Measurements from ENCODE around the gene UGT1A8. TPM values are rescaled to one million over a fixed set of nuclear protein-coding genes. Genes with fewer than 3 reads are reported as not detected.
"Not testable (repeated sequence)": the region's sequence is repeated elsewhere in the genome, so short reads cannot be mapped to it uniquely, and the experiment has no call there.

The UGT1A8 gene
- total RNA-seq, 2 experiments from 2014 or later: not detected

- H3K4me3 Mint-ChIP-seq: no peak overlapping the region
- no peak overlapping the region for H3K27ac Mint-ChIP-seq
- no peaks in the 10 kb centered on the region for H3K9me3 Mint-ChIP-seq
- POLR2A ChIA-PET: no interaction called here
- no peak for ATAC-seq (ENCODE audit: low read depth)
- H3K36me3 Mint-ChIP-seq: no peaks in the 10 kb centered on the region
- peaks cover 31% of the 10 kb centered on the region for H3K27me3 Mint-ChIP-seq
- peaks cover 4% of the 10 kb centered on the region for H3K4me1 Mint-ChIP-seq
- DNase-seq: no peak
Observed at GRCh38 chr2:233654501-233654900, 37.1 kb downstream of the UGT1A8 start.

GRCh38 chr2:233655043-233655442 lies 37.6 kb downstream of the UGT1A8 start:
- Mint-ChIP-seq H3K4me3 (no peak overlapping the region), H3K36me3 (no peaks in the 10 kb centered on the region), H3K27me3 (peaks cover 36% of the 10 kb centered on the region), H3K4me1 (peaks cover 4% of the 10 kb centered on the region), H3K27ac (no peak overlapping the region), H3K9me3 (no peaks in the 10 kb centered on the region)
- POLR2A ChIA-PET: no interaction called here
- DNase-seq (no peak), ATAC-seq (ENCODE audit: low read depth) (no peak)

DNA sequence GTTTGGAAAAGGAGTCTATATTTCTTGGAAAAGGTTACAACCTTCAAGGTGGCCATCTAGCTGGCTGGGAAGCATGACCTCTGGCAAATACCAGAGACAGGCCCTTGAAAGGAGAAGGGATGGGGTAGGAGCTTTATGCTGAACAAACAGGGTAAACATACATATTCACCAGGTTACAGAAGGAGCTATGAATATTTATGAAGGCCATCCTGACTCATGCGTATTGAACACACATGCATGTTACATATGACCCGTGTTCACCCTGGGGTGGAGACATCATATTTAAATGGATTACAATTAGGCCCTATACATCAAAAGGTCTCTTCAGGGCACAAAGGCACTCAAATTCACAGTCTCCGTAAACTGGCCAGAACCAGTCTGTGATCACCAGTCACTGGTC lies 38.5 kb downstream of the UGT1A8 start:
- H3K9me3 Mint-ChIP-seq; H3K4me1 Mint-ChIP-seq; H3K4me3 Mint-ChIP-seq; H3K36me3 Mint-ChIP-seq; DNase-seq; ATAC-seq (ENCODE audit: low read depth); H3K27ac Mint-ChIP-seq; POLR2A ChIA-PET: not testable (repeated sequence)
- peaks cover 42% of the 10 kb centered on the region for H3K27me3 Mint-ChIP-seq

DNA sequence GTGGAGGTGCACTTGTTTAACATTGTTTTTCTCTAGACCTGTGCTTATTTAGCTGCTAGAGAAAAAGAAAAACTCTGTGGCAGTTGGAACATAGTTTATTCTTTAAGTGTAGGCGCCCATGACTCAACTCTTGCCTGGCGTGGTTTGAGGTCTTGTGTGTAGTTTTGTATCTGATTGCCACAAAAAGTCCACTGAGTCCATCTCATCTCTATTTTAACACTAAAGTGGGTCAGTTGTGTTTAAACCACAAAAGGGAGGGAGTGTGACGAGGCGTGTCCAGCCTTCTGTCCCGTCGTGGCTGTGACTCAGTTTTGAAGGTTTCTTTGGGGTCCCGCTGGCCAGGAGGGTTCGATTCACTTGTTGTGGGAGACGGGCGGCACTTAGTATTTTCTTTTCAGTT lies 39.0 kb downstream of the UGT1A8 start:
- Mint-ChIP-seq H3K4me3 (no peak overlapping the region), H3K36me3 (no peaks in the 10 kb centered on the region), H3K27ac (no peak overlapping the region), H3K4me1 (peaks cover 4% of the 10 kb centered on the region), H3K27me3 (peaks cover 41% of the 10 kb centered on the region), H3K9me3 (no peaks in the 10 kb centered on the region)
- POLR2A ChIA-PET: no interaction called here
- ATAC-seq (ENCODE audit: low read depth) (no peak), DNase-seq (no peak)

GRCh38 chr2:233658610-233659009 lies 41.2 kb downstream of the UGT1A8 start:
- DNase-seq (no peak), ATAC-seq (ENCODE audit: low read depth) (no peak)
- POLR2A ChIA-PET: no interaction called here
- no peak overlapping the region for H3K27ac Mint-ChIP-seq
- no peak overlapping the region for H3K4me3 Mint-ChIP-seq
- peaks cover 4% of the 10 kb centered on the region for H3K4me1 Mint-ChIP-seq
- no peaks in the 10 kb centered on the region for H3K36me3 Mint-ChIP-seq
- no peaks in the 10 kb centered on the region for H3K9me3 Mint-ChIP-seq
- peaks cover 41% of the 10 kb centered on the region for H3K27me3 Mint-ChIP-seq

GRCh38 chr2:233663911-233664310 lies 46.5 kb downstream of the UGT1A8 start:
- Mint-ChIP-seq H3K36me3 (peaks cover 1% of the 10 kb centered on the region), H3K9me3 (peaks cover 7% of the 10 kb centered on the region), H3K4me3 (no peak overlapping the region), H3K27me3 (peaks cover 25% of the 10 kb centered on the region), H3K4me1 (no peaks in the 10 kb centered on the region), H3K27ac (no peak overlapping the region)
- ATAC-seq (ENCODE audit: low read depth) (no peak), DNase-seq (no peak)
- POLR2A ChIA-PET: no interaction called here

DNA sequence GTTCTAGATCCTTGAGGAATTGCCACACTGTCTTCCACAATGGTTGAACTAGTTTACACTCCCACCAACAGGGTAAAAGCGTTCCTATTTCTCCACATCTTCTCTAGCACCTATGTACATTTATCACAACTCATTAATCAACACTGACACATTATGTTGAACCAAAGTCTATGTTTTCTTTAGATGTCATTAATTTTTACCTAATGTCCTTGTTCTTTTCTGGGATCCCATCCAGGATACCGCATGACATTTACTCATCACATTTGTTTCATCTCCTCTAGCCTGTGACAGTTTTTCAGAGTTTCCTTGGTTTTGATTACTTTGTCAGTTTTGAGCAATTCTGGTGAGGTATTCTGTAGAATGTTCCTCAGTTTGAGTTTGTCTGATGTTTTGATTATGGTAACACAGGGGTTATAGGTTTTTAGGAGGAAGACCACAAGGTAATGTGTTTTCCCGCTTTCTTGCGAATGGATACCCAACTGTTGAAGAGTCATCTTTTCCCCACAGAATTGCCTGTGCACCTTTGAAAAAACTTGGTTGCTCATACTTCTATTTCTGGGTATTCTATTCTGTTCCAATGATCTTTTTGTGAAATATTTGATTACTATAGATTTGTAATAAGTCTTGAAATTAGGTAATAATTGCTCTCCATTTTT lies 51.3 kb downstream of the UGT1A8 start:
- ATAC-seq (ENCODE audit: low read depth): no peak
- DNase-seq: no peak
- no peak overlapping the region for H3K27ac Mint-ChIP-seq
- H3K4me1 Mint-ChIP-seq: no peaks in the 10 kb centered on the region
- H3K9me3 Mint-ChIP-seq: peaks cover 7% of the 10 kb centered on the region
- POLR2A ChIA-PET: no interaction called here
- peaks cover 15% of the 10 kb centered on the region for H3K27me3 Mint-ChIP-seq
- H3K4me3 Mint-ChIP-seq: no peak overlapping the region
- peaks cover 1% of the 10 kb centered on the region for H3K36me3 Mint-ChIP-seq

DNA sequence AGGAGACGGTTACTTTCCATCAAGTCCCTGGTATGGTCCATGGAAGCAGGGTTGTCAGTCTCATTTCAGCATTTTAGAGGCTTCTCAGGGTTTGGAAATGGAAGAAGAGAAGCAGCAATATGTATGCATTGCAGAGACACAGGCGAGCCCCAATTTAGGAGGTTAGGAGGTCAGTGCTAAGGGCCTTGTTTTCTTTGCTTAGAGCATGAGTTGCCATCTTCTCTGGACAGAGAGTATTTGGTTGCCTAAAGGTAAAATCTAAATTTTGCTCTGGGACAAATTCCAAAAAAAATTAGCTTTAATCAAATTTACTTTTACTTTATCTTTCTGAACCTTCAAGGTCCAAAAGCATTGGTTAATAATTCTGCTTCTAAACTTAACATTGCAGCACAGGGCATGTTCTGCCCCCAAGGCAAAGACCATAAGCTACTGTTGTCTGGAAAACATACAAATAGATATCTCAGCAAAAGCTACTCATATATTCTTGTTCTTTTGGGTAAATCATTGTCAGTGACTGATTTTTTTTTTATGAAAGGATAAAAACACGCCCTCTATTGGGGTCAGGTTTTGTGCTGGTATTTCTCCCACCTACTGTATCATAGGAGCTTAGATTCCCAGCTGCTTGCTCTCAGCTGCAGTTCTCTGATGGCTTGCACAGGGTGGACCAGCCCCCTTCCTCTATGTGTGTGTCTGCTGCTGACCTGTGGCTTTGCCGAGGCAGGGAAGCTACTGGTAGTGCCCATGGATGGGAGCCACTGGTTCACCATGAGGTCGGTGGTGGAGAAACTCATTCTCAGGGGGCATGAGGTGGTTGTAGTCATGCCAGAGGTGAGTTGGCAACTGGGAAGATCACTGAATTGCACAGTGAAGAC lies 54.1 kb downstream of the UGT1A8 start, which contains the start of gene UGT1A9:
Gene UGT1A9 (plus strand): TSS at position 609 of the 872 bp plus-strand sequence. CDS start 37 bp downstream, at position 646.
- Mint-ChIP-seq H3K4me1 (no peaks in the 10 kb centered on the region), H3K27me3 (peaks cover 19% of the 10 kb centered on the region), H3K9me3 (peaks cover 7% of the 10 kb centered on the region), H3K4me3 (no peak within 1 kb of the TSS), H3K27ac (no peak within 1 kb of the TSS), H3K36me3 (peaks cover 1% of the 10 kb centered on the region)
- DNase-seq (no peak), ATAC-seq (ENCODE audit: low read depth) (no peak)
- POLR2A ChIA-PET: no interaction called here

- POLR2A ChIA-PET: no interaction called here
- Mint-ChIP-seq H3K27ac (no peak overlapping the region), H3K9me3 (peaks cover 6% of the 10 kb centered on the region), H3K4me3 (no peak overlapping the region), H3K36me3 (peaks cover 1% of the 10 kb centered on the region), H3K4me1 (no peaks in the 10 kb centered on the region), H3K27me3 (peaks cover 20% of the 10 kb centered on the region)
- ATAC-seq (ENCODE audit: low read depth) (no peak), DNase-seq (no peak)
Observed at GRCh38 chr2:233672886-233673285, 55.5 kb downstream of the UGT1A8 start.

GRCh38 chr2:233673896-233674295 lies 56.5 kb downstream of the UGT1A8 start:
- H3K4me1 Mint-ChIP-seq: no peaks in the 10 kb centered on the region
- no peak for DNase-seq
- no peak overlapping the region for H3K27ac Mint-ChIP-seq
- no peak overlapping the region for H3K4me3 Mint-ChIP-seq
- no peak for ATAC-seq (ENCODE audit: low read depth)
- H3K36me3 Mint-ChIP-seq: no peaks in the 10 kb centered on the region
- POLR2A ChIA-PET: no interaction called here
- H3K9me3 Mint-ChIP-seq: no peaks in the 10 kb centered on the region
- peaks cover 16% of the 10 kb centered on the region for H3K27me3 Mint-ChIP-seq

DNA sequence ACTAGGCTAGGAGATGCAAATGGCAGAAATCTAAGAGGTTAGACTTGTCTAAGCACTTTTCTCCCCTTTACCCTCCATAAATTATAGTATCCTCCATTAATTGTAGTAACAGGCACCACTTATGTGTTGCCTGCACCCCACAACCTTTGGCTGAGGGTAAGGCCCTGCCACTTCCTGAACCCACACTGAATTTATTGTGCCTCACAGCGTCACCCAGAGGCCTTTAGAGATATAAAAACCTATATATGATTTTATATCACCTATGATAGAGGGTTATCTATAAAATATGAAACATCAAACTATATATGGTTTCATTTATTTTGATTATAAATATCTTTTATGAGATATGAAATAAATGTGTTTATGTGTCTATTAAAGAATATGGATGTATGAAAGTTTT lies 56.9 kb downstream of the UGT1A8 start:
- no peak for ATAC-seq (ENCODE audit: low read depth)
- no peak overlapping the region for H3K4me3 Mint-ChIP-seq
- H3K27ac Mint-ChIP-seq: no peak overlapping the region
- H3K4me1 Mint-ChIP-seq: no peaks in the 10 kb centered on the region
- peaks cover 17% of the 10 kb centered on the region for H3K27me3 Mint-ChIP-seq
- H3K9me3 Mint-ChIP-seq: no peaks in the 10 kb centered on the region
- DNase-seq: no peak
- POLR2A ChIA-PET: no interaction called here
- H3K36me3 Mint-ChIP-seq: no peaks in the 10 kb centered on the region

DNA sequence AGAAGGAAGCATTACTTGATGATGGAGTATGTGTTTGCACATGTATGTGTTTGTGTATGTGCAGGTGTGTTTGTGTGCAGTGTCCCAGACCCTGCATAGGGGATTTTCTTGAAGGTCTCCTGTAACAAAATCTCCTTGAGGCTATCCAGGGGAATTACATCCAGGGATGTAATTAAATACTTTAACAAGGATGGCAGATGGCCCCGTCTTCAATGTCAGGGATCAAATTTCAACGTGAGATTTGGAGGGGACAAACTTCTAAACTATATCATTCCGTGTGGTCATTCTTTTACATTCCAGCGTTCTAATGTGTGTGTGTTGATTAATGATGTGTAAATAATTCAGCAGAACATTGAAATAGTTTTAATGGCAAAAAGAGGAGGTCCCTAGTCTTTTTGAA lies 57.6 kb downstream of the UGT1A8 start:
- Mint-ChIP-seq H3K4me1 (no peaks in the 10 kb centered on the region), H3K27ac (no peak overlapping the region), H3K36me3 (no peaks in the 10 kb centered on the region), H3K27me3 (peaks cover 21% of the 10 kb centered on the region), H3K4me3 (no peak overlapping the region), H3K9me3 (no peaks in the 10 kb centered on the region)
- DNase-seq (no peak), ATAC-seq (ENCODE audit: low read depth) (no peak)
- POLR2A ChIA-PET: no interaction called here

GRCh38 chr2:233676046-233676445 lies 58.6 kb downstream of the UGT1A8 start:
- Mint-ChIP-seq H3K4me1 (no peaks in the 10 kb centered on the region), H3K4me3 (no peak overlapping the region), H3K9me3 (no peaks in the 10 kb centered on the region), H3K36me3 (no peaks in the 10 kb centered on the region), H3K27ac (no peak overlapping the region), H3K27me3 (peaks cover 16% of the 10 kb centered on the region)
- DNase-seq (no peak), ATAC-seq (ENCODE audit: low read depth) (no peak)
- POLR2A ChIA-PET: no interaction called here

DNA sequence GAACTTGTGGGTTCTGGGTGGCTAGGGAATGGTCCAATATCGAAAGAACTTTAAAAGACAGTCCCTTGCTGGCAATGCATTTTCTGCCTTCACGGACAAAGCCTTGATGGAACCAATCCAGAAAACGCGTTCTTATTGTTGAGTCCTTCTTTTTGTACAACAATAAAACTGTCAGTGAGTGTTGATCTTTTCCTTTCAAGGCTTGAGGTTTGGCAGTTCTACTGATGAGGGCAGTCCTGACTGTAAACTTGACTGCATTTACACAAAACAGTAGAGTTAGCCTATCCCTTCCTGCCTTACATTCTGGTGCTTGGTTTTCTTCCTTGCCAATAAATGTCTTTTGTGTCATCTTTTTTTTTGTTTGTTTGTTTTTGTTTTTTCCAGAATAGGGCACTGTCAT lies 61.8 kb downstream of the UGT1A8 start:
- Mint-ChIP-seq H3K4me1 (no peaks in the 10 kb centered on the region), H3K27ac (no peak overlapping the region), H3K9me3 (no peaks in the 10 kb centered on the region), H3K36me3 (no peaks in the 10 kb centered on the region), H3K27me3 (peaks cover 21% of the 10 kb centered on the region), H3K4me3 (no peak overlapping the region)
- POLR2A ChIA-PET: no interaction called here
- no peak for ATAC-seq (ENCODE audit: low read depth)
- no peak for DNase-seq

Data from activated naive CD8-positive, alpha-beta T cell treated with anti-CD3 and anti-CD28 coated beads, Interleukin-2, amount 10 ng/mL, durations not matched to agents 7 days and 5 days (primary cell).